GM19397 (cell line): ENCODE results near the gene SEMA3C.

Source experiments
- ATAC-seq: cut with Tn5 transposase; IDR thresholded peaks from one replicate; pipeline ENCODE4 v1.9.1; 2021; ENCODE audit warnings: mild to moderate bottlenecking, moderate library complexity; ENCODE audit not compliant: unreplicated experiment

Gene SEMA3C

GRCh38 chr7:80785276-80785675, 133.6 kb downstream of the SEMA3C start:
- ATAC-seq = no peak

- ATAC-seq = no peak
Measured at GRCh38 chr7:80783678-80784327, 135.0 kb downstream of the SEMA3C start.

- ATAC-seq = no peak
Measured at GRCh38 chr7:80783186-80783677, 135.6 kb downstream of the SEMA3C start.

GRCh38 chr7:80781561-80781979, 137.3 kb downstream of the SEMA3C start:
- ATAC-seq = no peak

GRCh38 chr7:80781146-80781545, 137.7 kb downstream of the SEMA3C start:
- ATAC-seq = no peak

- no peak for ATAC-seq
Measured at GRCh38 chr7:80779456-80779855, 139.4 kb downstream of the SEMA3C start.

GRCh38 chr7:80775897-80776296, 143.0 kb downstream of the SEMA3C start:
- no peak for ATAC-seq

GRCh38 chr7:80775482-80775881, 143.4 kb downstream of the SEMA3C start:
- ATAC-seq = no peak

- ATAC-seq = no peak
Measured at GRCh38 chr7:80774843-80775242, 144.0 kb downstream of the SEMA3C start.

GRCh38 chr7:80773787-80774508, 144.9 kb downstream of the SEMA3C start:
- no peak for ATAC-seq

- no peak for ATAC-seq
Measured at GRCh38 chr7:80772347-80772993, 146.4 kb downstream of the SEMA3C start.

- ATAC-seq = no peak
Measured at GRCh38 chr7:80771523-80771922, 147.3 kb downstream of the SEMA3C start.

- no peak for ATAC-seq
Measured at GRCh38 chr7:80770675-80771081, 148.2 kb downstream of the SEMA3C start.

- no peak for ATAC-seq
Measured at GRCh38 chr7:80770061-80770460, 148.8 kb downstream of the SEMA3C start.

- ATAC-seq = no peak
Measured at GRCh38 chr7:80768756-80769155, 150.1 kb downstream of the SEMA3C start.

- ATAC-seq = no peak
Measured at GRCh38 chr7:80767654-80768053, 151.2 kb downstream of the SEMA3C start.

- ATAC-seq = no peak
Measured at GRCh38 chr7:80766724-80767123, 152.1 kb downstream of the SEMA3C start.

- ATAC-seq = no peak
Measured at GRCh38 chr7:80764132-80764531, 154.7 kb downstream of the SEMA3C start.

- ATAC-seq = no peak
Measured at GRCh38 chr7:80763704-80764103, 155.1 kb downstream of the SEMA3C start.

- ATAC-seq = no peak
Measured at GRCh38 chr7:80763289-80763688, 155.6 kb downstream of the SEMA3C start.

GRCh38 chr7:80760292-80760691, 158.6 kb downstream of the SEMA3C start:
- no peak for ATAC-seq
